NAMALWA (cell line): ENCODE measurements around the gene FDXACB1.
A peak's percentile ranks its signal among the peaks of the same experiment; 100 is the strongest.

Experiments used
- DNase-seq: peaks from one replicate; pipeline ENCODE4 v3.0.0-alpha.2; 2015; ENCODE audit warnings: low spot score

The FDXACB1 gene

DNA sequence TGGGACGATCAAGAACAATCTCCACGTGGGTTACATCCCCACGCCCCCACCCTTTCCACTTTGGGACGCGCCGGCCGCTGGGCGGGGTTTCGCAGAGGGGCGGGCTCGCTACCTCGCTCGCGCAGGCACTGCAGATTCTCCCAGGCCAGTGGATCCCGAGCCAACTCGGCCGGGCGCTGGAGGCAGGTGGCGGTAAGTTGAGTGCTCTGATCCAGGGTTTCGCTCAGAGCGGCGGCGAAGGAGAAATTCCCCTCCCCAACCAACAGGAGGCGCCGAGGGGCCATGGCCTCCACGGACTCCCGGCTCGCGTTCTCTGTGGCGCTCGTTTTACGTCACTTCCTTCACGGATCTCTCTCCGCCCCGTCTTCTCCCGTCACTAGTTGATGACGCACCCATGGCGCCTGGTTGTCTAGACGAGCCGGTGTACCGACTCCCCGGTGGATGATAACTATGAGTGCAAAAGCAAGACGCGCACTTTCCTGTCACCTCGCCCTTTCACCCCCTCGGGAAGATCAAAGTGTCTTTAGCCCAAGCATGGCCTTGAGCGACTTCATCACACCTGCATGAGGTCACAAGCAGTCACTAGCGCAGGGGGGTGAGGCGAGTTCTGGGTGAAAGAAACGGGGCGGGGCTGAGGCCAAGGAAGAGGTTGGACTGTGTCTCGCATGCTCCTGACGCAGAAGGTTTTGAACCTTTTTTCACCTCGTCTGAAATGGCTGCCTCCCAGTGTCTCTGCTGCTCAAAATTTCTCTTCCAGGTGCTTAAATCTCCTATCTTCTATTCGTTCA is at the start of gene FDXACB1, which contains the start of gene CFAP68:
Gene FDXACB1 (minus strand): TSS at position 317 of the 788 bp plus-strand sequence. CDS start 33 bp downstream, at position 284.
Gene CFAP68 (plus strand): TSS at position 693 of the 788 bp plus-strand sequence. CDS start 20 bp downstream, at position 713.
- peak; percentile 99 for DNase-seq

- DNase-seq, result peak; percentile 97
Observed at GRCh38 chr11:111926505-111927391, 47.8 kb upstream of the FDXACB1 start.

- DNase-seq, result no peak
Observed at GRCh38 chr11:111925953-111926352, 47.0 kb upstream of the FDXACB1 start.

DNA sequence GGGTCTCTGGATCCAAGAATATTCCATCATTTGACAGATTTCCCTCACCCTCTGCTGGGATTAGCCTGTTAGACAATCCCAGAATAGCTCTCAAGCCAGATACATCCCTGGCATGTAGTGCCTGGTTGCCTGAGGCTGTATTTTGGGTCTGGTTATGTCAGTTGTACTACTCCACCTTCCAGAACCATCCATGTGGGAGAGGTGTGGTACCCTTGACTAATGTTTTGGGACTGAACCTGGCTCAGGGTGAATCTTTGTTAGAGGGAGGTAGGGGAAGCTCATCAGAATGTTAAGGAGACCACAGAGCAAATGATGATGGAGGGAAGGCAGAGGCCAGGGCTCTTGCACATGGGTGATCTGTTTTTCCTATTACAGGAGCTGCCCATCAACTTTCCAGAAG is 45.0 kb upstream of the FDXACB1 start:
- DNase-seq, result no peak

- no peak for DNase-seq
Observed at GRCh38 chr11:111923351-111923788, 44.4 kb upstream of the FDXACB1 start.

- no peak for DNase-seq
Observed at GRCh38 chr11:111922803-111923202, 43.8 kb upstream of the FDXACB1 start.

DNA sequence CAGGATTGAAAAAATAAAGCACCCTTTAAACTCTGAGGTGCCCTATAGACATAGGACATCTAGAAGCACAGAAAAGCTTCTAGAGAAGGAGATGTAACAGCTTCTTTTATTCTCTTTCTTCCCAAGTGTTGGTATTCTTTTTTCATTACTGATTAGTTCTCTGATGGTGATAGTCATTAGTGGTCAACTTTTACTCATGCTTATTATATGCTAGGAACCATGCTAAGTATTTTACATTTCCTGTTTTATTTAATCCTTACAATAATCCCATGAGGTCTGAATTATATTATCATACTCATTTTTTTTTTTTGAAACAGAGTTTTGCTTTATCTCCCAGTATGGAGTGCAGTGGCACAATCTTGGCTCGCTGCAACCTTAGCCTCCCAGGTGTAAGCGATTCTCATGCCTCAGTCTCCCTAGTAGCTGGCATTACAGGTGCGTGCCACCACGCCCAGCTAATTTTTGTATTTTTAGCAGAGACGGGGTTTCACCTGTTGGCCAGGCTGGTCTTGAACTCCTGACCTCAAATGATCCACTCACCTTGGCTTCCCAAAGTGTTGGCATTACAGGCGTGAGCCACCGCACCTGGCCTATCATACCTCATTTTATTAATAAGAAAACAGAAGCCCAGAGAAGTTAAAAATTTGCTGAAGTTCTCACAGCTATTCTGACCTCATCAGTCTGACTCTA is 42.7 kb upstream of the FDXACB1 start:
- no peak for DNase-seq

DNA sequence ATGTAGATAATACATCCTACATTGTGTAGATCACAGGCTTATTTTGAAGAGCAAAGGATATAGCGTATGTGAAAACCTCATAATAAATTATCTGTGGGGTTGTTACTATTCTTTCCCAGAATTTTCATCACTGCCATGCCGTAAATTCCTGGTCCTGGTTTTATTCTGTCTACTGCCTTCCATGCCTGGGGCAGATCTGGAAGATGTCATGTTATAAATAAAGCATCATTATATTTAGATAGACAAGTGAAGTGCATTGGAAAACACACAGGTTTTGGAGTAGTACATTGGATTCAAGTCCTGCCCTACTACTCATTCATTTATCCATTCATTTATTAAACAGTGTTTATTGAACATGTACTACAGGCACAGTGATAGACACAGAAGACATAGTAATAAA is 41.9 kb upstream of the FDXACB1 start:
- no peak for DNase-seq

- DNase-seq, result no peak
Observed at GRCh38 chr11:111918390-111919256, 39.7 kb upstream of the FDXACB1 start, which contains the start of gene C11orf52. Gene C11orf52 (plus strand): TSS chr11:111918913. CDS start chr11:111918973, 60 bp downstream.

GRCh38 chr11:111917788-111918187 is 38.8 kb upstream of the FDXACB1 start:
- no peak for DNase-seq

DNA sequence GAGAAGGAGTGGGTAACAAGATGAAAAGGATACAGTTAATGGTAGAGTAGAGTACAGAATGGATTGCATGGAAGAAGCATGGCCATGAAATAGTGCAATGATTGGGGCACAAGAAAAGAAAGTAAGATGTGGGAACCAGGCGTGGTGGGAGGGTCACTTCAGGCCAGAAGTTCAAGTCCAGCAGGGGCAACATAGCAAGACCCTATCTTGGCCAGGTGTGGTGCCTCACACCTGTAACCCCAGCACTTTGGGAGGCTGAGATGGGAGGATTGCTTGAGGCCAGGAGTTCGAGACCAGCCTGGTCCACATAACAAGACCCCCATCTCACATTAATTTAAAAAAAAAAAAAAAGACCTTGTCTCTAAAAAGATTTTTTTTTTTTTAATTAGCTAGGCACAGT is 38.3 kb upstream of the FDXACB1 start:
- no peak for DNase-seq

- no peak for DNase-seq
Observed at GRCh38 chr11:111916768-111917167, 37.8 kb upstream of the FDXACB1 start.

DNA sequence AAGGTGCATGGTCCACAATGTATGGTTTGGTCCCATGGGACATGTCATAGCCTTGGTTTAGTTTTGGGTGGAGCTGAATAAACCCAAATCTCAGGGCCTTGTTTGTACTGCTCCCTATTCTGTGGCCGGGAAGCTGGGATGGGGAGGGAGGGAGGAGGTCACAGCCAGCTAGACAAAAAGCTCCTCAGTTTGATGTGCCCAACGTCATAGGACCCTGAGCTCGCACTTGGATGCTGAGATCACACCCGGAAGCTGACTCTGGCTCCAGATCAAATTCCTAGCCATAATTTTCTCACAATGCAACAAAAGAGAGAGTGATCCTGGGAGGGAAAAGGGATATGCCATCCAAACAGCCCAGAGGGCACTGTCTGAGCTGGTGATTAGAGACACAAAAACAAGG is 35.0 kb upstream of the FDXACB1 start:
- no peak for DNase-seq

DNA sequence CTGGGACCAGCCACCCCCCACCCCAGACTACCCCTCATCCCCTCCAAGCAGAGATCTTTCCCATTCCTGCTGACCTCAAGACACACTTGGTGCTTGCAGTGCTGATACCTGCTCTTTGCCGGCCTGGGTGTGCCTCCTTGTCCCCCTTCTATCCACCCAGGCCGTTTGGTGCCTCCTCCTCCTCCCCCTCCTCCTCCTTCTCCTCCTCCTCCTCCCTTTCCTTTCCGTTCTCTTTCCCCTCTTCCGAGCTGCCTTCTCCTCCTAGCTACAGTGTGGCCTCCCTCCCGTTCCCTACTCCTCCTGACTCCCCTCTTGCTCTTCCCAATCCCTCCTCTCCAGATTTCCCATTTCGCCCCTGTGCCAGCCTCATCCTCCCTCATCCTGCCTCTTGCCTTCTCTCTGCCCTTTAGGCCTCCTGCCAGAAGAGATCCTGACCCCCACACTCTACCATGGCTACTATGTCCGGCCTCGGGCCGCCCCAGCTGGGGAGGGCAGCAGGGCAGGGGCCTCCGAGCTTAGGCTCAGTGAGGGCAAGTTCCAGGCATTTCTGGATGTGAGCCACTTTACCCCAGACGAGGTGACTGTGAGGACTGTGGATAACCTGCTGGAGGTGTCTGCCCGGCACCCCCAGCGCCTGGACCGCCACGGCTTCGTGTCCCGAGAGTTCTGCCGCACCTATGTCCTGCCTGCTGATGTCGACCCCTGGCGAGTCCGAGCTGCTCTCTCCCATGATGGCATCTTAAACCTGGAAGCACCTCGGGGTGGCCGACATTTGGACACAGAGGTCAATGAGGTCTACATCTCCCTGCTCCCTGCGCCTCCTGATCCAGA is 34.3 kb upstream of the FDXACB1 start:
- no peak for DNase-seq

DNA sequence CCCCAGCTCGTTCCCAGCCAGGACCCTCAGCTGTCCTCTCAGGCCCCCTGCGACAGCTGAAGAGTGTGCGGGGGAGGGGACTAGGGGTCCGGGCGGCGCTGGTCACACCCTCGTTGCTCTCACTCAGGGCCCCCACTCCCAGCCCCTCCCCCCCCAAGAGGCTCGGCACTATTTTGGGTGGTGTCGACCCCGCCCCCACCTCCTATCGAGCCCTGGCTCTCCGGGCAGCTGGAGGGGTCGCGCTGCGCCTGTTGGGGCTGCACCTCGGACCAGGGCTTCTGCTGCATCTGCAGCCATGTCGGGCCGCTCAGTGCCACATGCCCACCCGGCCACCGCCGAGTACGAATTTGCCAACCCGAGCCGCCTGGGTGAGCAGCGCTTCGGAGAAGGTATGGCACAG is 33.6 kb upstream of the FDXACB1 start, which contains the start of gene HSPB2:
Gene HSPB2 (plus strand): TSS at position 200 of the 400 bp plus-strand sequence. CDS start 96 bp downstream, at position 296.
- DNase-seq, result no peak

- DNase-seq, result no peak
Observed at GRCh38 chr11:111911563-111912401, 32.8 kb upstream of the FDXACB1 start, which contains the start of gene CRYAB. Gene CRYAB (minus strand): TSS chr11:111911770. CDS start chr11:111911724, 46 bp downstream.

DNA sequence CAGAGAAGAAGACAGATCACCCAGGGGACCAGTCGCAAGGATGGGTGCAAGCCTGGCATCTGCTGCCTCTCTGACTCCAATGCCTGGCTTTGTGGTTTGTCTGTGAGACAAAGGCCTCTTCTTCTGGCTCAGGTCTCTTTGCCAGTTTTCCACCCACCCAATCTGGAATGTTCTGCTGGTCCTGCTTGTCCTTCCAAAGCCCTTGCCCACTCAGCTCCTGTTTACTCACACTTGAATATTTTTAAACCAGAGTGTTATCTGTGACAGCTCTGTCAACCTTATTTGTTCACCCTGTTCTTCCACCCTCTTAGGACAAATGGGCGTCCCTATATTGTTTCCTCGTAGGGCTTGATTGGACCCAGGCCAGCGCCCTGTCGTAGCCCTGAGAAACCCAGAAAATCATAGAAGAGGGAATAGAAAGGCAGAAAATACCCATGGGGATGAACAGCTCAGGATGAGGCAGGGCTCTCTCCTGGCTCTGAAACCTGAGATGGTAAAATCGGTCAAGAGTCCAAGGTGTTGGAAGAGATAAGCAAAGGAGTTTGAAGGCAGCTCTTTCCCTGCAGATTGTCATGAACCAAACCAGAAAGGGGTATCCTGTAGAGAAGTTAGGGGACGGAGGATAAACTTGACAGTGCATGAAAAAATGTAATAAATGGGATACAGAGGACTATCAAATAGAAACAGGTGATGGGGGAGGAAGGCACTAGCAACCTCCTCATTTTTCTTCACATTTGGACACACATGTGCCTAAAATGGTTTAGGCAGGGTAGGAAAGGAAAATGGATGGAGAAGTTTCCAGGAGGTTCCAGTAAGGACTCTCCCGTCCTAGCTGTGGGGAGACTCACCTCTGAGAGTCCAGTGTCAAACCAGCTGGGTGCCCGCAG is 32.0 kb upstream of the FDXACB1 start:
- no peak for DNase-seq

GRCh38 chr11:111909378-111909777 is 30.4 kb upstream of the FDXACB1 start:
- DNase-seq, result no peak
